HG02943 (cell line): ENCODE data around the gene MRPS18B.
"Not testable (repeated sequence)": the region's sequence is repeated elsewhere in the genome, so short reads cannot be mapped to it uniquely, and the experiment has no call there.

Source experiments
- ATAC-seq: cut with Tn5 transposase; IDR thresholded peaks from one replicate; pipeline ENCODE4 v1.9.1; 2021; ENCODE audit warnings: mild to moderate bottlenecking, low read depth, moderate library complexity; ENCODE audit not compliant: unreplicated experiment

Gene MRPS18B

GRCh38 chr6:30617565-30618269, at the start of gene MRPS18B:
Gene MRPS18B (plus strand): TSS chr6:30617840. CDS start chr6:30617866, 26 bp downstream.
- peak; percentile 79 for ATAC-seq

- no peak for ATAC-seq
Observed at GRCh38 chr6:30568245-30568644, 49.4 kb upstream of the MRPS18B start.

GRCh38 chr6:30570263-30570662, 47.4 kb upstream of the MRPS18B start:
- no peak for ATAC-seq

GRCh38 chr6:30570740-30571074, 46.9 kb upstream of the MRPS18B start:
- ATAC-seq: peak; percentile 20

- peak; percentile 85 for ATAC-seq
Observed at GRCh38 chr6:30571075-30571761, 46.4 kb upstream of the MRPS18B start, which contains the start of gene ABCF1. Gene ABCF1 (plus strand): TSS chr6:30571442. CDS start chr6:30571488, 46 bp downstream.

- no peak for ATAC-seq
Observed at GRCh38 chr6:30571762-30572082, 45.9 kb upstream of the MRPS18B start.

GRCh38 chr6:30572148-30572547, 45.5 kb upstream of the MRPS18B start:
- ATAC-seq: no peak

GRCh38 chr6:30573113-30573512, 44.5 kb upstream of the MRPS18B start:
- no peak for ATAC-seq

- no peak for ATAC-seq
Observed at GRCh38 chr6:30578051-30578450, 39.6 kb upstream of the MRPS18B start.

GRCh38 chr6:30583921-30584320, 33.7 kb upstream of the MRPS18B start:
- ATAC-seq: no peak

- no peak for ATAC-seq
Observed at GRCh38 chr6:30589754-30590358, 27.8 kb upstream of the MRPS18B start.

- ATAC-seq: no peak
Observed at GRCh38 chr6:30590509-30590908, 27.1 kb upstream of the MRPS18B start.

- ATAC-seq: no peak
Observed at GRCh38 chr6:30591008-30591407, 26.6 kb upstream of the MRPS18B start.

- no peak for ATAC-seq
Observed at GRCh38 chr6:30592287-30592686, 25.4 kb upstream of the MRPS18B start.

GRCh38 chr6:30597315-30598144, 20.1 kb upstream of the MRPS18B start:
- ATAC-seq: not testable (repeated sequence)

- ATAC-seq: no peak
Observed at GRCh38 chr6:30598912-30599624, 18.6 kb upstream of the MRPS18B start.

GRCh38 chr6:30599625-30600324, 17.9 kb upstream of the MRPS18B start:
- no peak for ATAC-seq

- no peak for ATAC-seq
Observed at GRCh38 chr6:30600451-30600961, 17.1 kb upstream of the MRPS18B start.

- ATAC-seq: no peak
Observed at GRCh38 chr6:30601436-30601814, 16.2 kb upstream of the MRPS18B start.
